GM23338 (cell line): ENCODE data around the gene AEBP2. TPM values are rescaled to one million over a fixed set of nuclear protein-coding genes. Genes with fewer than 3 reads are reported as not detected.

Experiments
- ATAC-seq: fragments of 200-7000 bp; cut with Tn5 transposase; 3 replicates; pipeline ENCODE4 v1.9.1; 2020
- DNase-seq: peaks from one replicate; pipeline ENCODE4 v3.0.0-alpha.2; 2015; ENCODE audit warnings: low spot score
- H2AFZ ChIP-seq: fragments of 200-600 bp; sonication (generic); 2 replicates; pipeline ENCODE4 v1.8.0; 2016; ENCODE audit warnings: antibody characterized with exemption, mild to moderate bottlenecking, moderate library complexity
- H3F3A ChIP-seq: fragments of 200-600 bp; sonication (generic); replicated peaks from 2 replicates; pipeline ENCODE4 v1.8.0; 2017; ENCODE audit warnings: antibody characterized with exemption, mixed run types, low read depth
- H3K27ac ChIP-seq: fragments of 200-600 bp; sonication (generic); 2 replicates; pipeline ENCODE4 v1.6.1; 2016; ENCODE audit warnings: low read depth
- H3K27me3 ChIP-seq: fragments of 200-600 bp; sonication (generic); 2 replicates; pipeline ENCODE4 v1.8.0; 2016; ENCODE audit warnings: mild to moderate bottlenecking, mixed run types, moderate library complexity; ENCODE audit not compliant: insufficient read depth
- H3K36me3 ChIP-seq: fragments of 200-600 bp; sonication (generic); 2 replicates; pipeline ENCODE4 v1.8.0; 2016; ENCODE audit warnings: mild to moderate bottlenecking; ENCODE audit not compliant: insufficient read depth
- H3K4me1 ChIP-seq: fragments of 200-600 bp; sonication (generic); 2 replicates; pipeline ENCODE4 v1.8.0; 2016; ENCODE audit warnings: mild to moderate bottlenecking, moderate library complexity; ENCODE audit not compliant: insufficient read depth
- H3K4me2 ChIP-seq: fragments of 200-600 bp; sonication (generic); 2 replicates; pipeline ENCODE4 v1.7.1; 2017; ENCODE audit warnings: mixed run types
- H3K4me3 ChIP-seq: fragments of 200-600 bp; sonication (generic); 2 replicates; pipeline ENCODE4 v1.6.1; 2016; ENCODE audit warnings: mixed run types
- H3K79me2 ChIP-seq: fragments of 200-600 bp; sonication (generic); replicated peaks from 2 replicates; pipeline ENCODE4 v1.8.0; 2017; ENCODE audit warnings: mild to moderate bottlenecking; ENCODE audit not compliant: insufficient read depth
- H3K9me2 ChIP-seq: fragments of 200-600 bp; sonication (generic); 2 replicates; pipeline ENCODE4 v1.8.0; 2017; ENCODE audit not compliant: insufficient read depth
- H4K20me1 ChIP-seq: fragments of 200-600 bp; sonication (generic); replicated peaks from 2 replicates; pipeline ENCODE4 v1.8.0; 2017; ENCODE audit warnings: mild to moderate bottlenecking; ENCODE audit not compliant: insufficient read depth
- H3K27ac Mint-ChIP-seq: 2 replicates; pipeline ENCODE4 v1.8.0; 2020; ENCODE audit warnings: inconsistent platforms, mild to moderate bottlenecking, moderate library complexity, mixed read lengths
- H3K27me3 Mint-ChIP-seq: 3 replicates; pipeline ENCODE4 v1.8.0; 2022; ENCODE audit warnings: low read depth, mild to moderate bottlenecking, moderate library complexity, mixed read lengths, inconsistent platforms; ENCODE audit not compliant: insufficient read depth, poor library complexity
- H3K36me3 Mint-ChIP-seq: 3 replicates; pipeline ENCODE4 v1.8.0; 2021; ENCODE audit warnings: low read depth, mild to moderate bottlenecking, inconsistent platforms, moderate library complexity, mixed read lengths
- H3K4me1 Mint-ChIP-seq: 3 replicates; pipeline ENCODE4 v1.8.0; 2020; ENCODE audit warnings: mild to moderate bottlenecking, inconsistent platforms, mixed read lengths
- H3K4me3 Mint-ChIP-seq: 3 replicates; pipeline ENCODE4 v1.8.0; 2021; ENCODE audit warnings: moderate library complexity, mild to moderate bottlenecking, inconsistent platforms, mixed read lengths
- H3K9me3 Mint-ChIP-seq: 3 replicates; pipeline ENCODE4 v1.8.0; 2020; ENCODE audit warnings: moderate library complexity, mild to moderate bottlenecking, inconsistent platforms, mixed read lengths
- CREB1 ChIP-seq: fragments of 250-450 bp; sonication (Bioruptor Pico); IDR thresholded peaks from 2 replicates; pipeline ENCODE4 v1.5.0; 2020; ENCODE audit warnings: low read depth, mild to moderate bottlenecking, moderate library complexity
- CTCF ChIP-seq, 2 experiments: fragments of 200-600 bp in 1 of 2; sonication (generic) in 1 of 2; conservative IDR thresholded peaks; 2 replicates each; pipeline versions ENCODE4 v1.5.1 to v1.6.1; 2016 to 2017; ENCODE audit warnings: antibody characterized with exemption in 2 of 2, low read depth in 2 of 2, mild to moderate bottlenecking in 2 of 2, moderate library complexity in 1 of 2
- EZH2 ChIP-seq: fragments of 200-600 bp; sonication (generic); IDR thresholded peaks from one replicate; pipeline ENCODE4 v1.8.0; 2017; ENCODE audit warnings: antibody characterized with exemption, mild to moderate bottlenecking, low read depth; ENCODE audit not compliant: unreplicated experiment
- EZH2phosphoT487 ChIP-seq: fragments of 200-600 bp; sonication (generic); IDR thresholded peaks from one replicate; pipeline ENCODE4 v1.8.1; 2018; ENCODE audit warnings: antibody characterized with exemption; ENCODE audit not compliant: unreplicated experiment
- JUNB ChIP-seq: IDR thresholded peaks from one replicate; pipeline ENCODE4 v1.6.1; 2016; ENCODE audit warnings: antibody characterized with exemption; ENCODE audit not compliant: unreplicated experiment
- NANOG ChIP-seq: IDR thresholded peaks from 2 replicates; pipeline ENCODE4 v1.6.1; 2016; ENCODE audit warnings: antibody characterized with exemption, borderline replicate concordance
- POLR2AphosphoS5 ChIP-seq: IDR thresholded peaks from 2 replicates; pipeline ENCODE4 v1.6.1; 2016; ENCODE audit warnings: antibody characterized with exemption, low read depth
- STAT1 ChIP-seq: IDR thresholded peaks from one replicate; pipeline ENCODE4 v1.6.1; 2016; ENCODE audit warnings: antibody characterized with exemption; ENCODE audit not compliant: unreplicated experiment
- ZNF114 ChIP-seq: fragments of 250-450 bp; sonication (Bioruptor Pico); IDR thresholded peaks from 2 replicates; pipeline ENCODE4 v1.5.0; 2020; ENCODE audit warnings: mild to moderate bottlenecking, moderate library complexity
- ZNF331 ChIP-seq: fragments of 250-450 bp; sonication (Bioruptor Pico); IDR thresholded peaks from 2 replicates; pipeline ENCODE4 v1.5.0; 2020; ENCODE audit warnings: low read depth, mild to moderate bottlenecking, moderate library complexity
- polyA plus RNA-seq: library from polyadenylated mRNA; unstranded; fragments of >200 nt; fragmentation: Nextera tagmentation; extraction: Ambion mirVana; gene quantifications from 2 replicates; pipeline ENCODE4 v1.2.1, GENCODE V29; 2016
- total RNA-seq: library from RNA; depleted of rRNA; stranded (reverse); fragments of >200 nt; shearing (Covaris generic); gene quantifications from 2 replicates; pipeline ENCODE4 v1.2.3, GENCODE V29; 2014
- TF ChIP-seq, protein P1 (sequence below): IDR thresholded peaks from one replicate; pipeline ENCODE4 v1.6.1; 2018; ENCODE audit warnings: antibody characterized with exemption; ENCODE audit not compliant: unreplicated experiment
- TF ChIP-seq, protein P2 (sequence below): fragments of 250-450 bp; sonication (Bioruptor Pico); IDR thresholded peaks from 2 replicates; pipeline ENCODE4 v1.5.0; 2020; ENCODE audit warnings: mild to moderate bottlenecking, moderate library complexity
- TF ChIP-seq, protein P3 (sequence below): IDR thresholded peaks from 2 replicates; pipeline ENCODE4 v1.6.1; 2016; ENCODE audit warnings: antibody characterized with exemption

Gene AEBP2
- total and polyA plus RNA-seq, 2 experiments from 2014 or later = 39.3 to 48.1 TPM

DNA sequence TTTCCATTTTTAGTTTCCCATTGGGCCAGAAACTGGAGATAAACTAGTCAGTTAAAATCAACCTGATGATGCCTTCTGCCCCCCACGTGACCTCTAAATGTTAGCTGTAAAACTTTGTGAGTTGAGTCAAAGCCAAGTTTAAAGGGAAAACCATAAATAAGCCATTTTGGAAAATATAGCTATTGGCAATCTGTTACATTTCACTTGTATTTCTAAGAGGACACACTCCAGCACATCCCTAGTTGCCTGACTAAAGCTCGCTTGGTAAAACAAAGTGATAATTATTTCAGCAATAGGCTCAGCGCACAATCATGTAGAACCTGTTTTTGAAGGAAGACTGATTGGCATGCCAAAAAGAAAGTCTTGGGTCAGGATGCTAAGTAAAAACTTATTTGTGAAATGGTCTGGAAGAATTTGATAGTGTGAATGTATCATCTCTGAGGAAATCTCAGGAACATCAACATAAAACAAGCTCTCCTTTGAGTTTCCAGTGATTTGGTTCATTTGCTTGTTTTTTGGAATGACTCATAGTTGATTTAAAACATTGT is 49.2 kb upstream of the AEBP2 start:
- H3K4me3 Mint-ChIP-seq = no peak overlapping the region
- no peaks in the 10 kb centered on the region for H4K20me1 ChIP-seq

More for the DNA sequence above, 49.2 kb upstream of the AEBP2 start:
- Mint-ChIP-seq H3K27ac (no peak overlapping the region), H3K4me1 (no peaks in the 10 kb centered on the region), H3K9me3 (no peaks in the 10 kb centered on the region), H3K27me3 (peaks cover 4% of the 10 kb centered on the region), H3K36me3 (no peaks in the 10 kb centered on the region)
- Histone ChIP-seq H3K4me3 (no peak overlapping the region), H3K9me2 (0 out of 2 replicates have a peak, but pooled peaks cover 2% of the 10 kb centered on the region), H3K27ac (no peak overlapping the region), H3K36me3 (no peaks in the 10 kb centered on the region), H3K4me1 (no peaks in the 10 kb centered on the region; the same call in 1 of the 2 replicates), H3K4me2 (no peak overlapping the region), H3K27me3 (no peaks in the 10 kb centered on the region), H3F3A (0 out of 2 replicates have a peak, but pooled peaks cover 2% of the 10 kb centered on the region), H2AFZ (no peak overlapping the region), H3K79me2 (no peaks in the 10 kb centered on the region)
- TF ChIP-seq EZH2 (no peak), ZNF114 (CRISPR knock-in tag) (no peak), POLR2AphosphoS5 (no peak), CREB1 (CRISPR knock-in tag) (no peak), JUNB (no peak), EZH2phosphoT487 (no peak), NANOG (no peak), ZNF331 (CRISPR knock-in tag) (no peak), STAT1 (no peak), CTCF (conservative IDR thresholded peaks at IDR 0.05; ENCODE audit: low read depth in 2 of 2) (no peak)
- TF ChIP-seq, protein P1, sequence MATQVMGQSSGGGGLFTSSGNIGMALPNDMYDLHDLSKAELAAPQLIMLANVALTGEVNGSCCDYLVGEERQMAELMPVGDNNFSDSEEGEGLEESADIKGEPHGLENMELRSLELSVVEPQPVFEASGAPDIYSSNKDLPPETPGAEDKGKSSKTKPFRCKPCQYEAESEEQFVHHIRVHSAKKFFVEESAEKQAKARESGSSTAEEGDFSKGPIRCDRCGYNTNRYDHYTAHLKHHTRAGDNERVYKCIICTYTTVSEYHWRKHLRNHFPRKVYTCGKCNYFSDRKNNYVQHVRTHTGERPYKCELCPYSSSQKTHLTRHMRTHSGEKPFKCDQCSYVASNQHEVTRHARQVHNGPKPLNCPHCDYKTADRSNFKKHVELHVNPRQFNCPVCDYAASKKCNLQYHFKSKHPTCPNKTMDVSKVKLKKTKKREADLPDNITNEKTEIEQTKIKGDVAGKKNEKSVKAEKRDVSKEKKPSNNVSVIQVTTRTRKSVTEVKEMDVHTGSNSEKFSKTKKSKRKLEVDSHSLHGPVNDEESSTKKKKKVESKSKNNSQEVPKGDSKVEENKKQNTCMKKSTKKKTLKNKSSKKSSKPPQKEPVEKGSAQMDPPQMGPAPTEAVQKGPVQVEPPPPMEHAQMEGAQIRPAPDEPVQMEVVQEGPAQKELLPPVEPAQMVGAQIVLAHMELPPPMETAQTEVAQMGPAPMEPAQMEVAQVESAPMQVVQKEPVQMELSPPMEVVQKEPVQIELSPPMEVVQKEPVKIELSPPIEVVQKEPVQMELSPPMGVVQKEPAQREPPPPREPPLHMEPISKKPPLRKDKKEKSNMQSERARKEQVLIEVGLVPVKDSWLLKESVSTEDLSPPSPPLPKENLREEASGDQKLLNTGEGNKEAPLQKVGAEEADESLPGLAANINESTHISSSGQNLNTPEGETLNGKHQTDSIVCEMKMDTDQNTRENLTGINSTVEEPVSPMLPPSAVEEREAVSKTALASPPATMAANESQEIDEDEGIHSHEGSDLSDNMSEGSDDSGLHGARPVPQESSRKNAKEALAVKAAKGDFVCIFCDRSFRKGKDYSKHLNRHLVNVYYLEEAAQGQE = no peak
- TF ChIP-seq, protein P2, sequence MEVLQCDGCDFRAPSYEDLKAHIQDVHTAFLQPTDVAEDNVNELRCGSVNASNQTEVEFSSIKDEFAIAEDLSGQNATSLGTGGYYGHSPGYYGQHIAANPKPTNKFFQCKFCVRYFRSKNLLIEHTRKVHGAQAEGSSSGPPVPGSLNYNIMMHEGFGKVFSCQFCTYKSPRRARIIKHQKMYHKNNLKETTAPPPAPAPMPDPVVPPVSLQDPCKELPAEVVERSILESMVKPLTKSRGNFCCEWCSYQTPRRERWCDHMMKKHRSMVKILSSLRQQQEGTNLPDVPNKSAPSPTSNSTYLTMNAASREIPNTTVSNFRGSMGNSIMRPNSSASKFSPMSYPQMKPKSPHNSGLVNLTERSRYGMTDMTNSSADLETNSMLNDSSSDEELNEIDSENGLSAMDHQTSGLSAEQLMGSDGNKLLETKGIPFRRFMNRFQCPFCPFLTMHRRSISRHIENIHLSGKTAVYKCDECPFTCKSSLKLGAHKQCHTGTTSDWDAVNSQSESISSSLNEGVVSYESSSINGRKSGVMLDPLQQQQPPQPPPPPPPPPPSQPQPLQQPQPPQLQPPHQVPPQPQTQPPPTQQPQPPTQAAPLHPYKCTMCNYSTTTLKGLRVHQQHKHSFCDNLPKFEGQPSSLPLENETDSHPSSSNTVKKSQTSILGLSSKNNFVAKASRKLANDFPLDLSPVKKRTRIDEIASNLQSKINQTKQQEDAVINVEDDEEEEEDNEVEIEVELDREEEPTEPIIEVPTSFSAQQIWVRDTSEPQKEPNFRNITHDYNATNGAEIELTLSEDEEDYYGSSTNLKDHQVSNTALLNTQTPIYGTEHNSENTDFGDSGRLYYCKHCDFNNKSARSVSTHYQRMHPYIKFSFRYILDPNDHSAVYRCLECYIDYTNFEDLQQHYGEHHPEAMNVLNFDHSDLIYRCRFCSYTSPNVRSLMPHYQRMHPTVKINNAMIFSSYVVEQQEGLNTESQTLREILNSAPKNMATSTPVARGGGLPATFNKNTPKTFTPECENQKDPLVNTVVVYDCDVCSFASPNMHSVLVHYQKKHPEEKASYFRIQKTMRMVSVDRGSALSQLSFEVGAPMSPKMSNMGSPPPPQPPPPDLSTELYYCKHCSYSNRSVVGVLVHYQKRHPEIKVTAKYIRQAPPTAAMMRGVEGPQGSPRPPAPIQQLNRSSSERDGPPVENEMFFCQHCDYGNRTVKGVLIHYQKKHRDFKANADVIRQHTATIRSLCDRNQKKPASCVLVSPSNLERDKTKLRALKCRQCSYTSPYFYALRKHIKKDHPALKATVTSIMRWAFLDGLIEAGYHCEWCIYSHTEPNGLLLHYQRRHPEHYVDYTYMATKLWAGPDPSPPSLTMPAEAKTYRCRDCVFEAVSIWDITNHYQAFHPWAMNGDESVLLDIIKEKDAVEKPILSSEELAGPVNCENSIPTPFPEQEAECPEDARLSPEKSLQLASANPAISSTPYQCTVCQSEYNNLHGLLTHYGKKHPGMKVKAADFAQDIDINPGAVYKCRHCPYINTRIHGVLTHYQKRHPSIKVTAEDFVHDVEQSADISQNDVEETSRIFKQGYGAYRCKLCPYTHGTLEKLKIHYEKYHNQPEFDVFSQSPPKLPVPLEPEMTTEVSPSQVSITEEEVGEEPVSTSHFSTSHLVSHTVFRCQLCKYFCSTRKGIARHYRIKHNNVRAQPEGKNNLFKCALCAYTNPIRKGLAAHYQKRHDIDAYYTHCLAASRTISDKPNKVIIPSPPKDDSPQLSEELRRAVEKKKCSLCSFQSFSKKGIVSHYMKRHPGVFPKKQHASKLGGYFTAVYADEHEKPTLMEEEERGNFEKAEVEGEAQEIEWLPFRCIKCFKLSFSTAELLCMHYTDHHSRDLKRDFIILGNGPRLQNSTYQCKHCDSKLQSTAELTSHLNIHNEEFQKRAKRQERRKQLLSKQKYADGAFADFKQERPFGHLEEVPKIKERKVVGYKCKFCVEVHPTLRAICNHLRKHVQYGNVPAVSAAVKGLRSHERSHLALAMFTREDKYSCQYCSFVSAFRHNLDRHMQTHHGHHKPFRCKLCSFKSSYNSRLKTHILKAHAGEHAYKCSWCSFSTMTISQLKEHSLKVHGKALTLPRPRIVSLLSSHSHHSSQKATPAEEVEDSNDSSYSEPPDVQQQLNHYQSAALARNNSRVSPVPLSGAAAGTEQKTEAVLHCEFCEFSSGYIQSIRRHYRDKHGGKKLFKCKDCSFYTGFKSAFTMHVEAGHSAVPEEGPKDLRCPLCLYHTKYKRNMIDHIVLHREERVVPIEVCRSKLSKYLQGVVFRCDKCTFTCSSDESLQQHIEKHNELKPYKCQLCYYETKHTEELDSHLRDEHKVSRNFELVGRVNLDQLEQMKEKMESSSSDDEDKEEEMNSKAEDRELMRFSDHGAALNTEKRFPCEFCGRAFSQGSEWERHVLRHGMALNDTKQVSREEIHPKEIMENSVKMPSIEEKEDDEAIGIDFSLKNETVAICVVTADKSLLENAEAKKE (CRISPR knock-in tag) = no peak
- TF ChIP-seq, protein P3, sequence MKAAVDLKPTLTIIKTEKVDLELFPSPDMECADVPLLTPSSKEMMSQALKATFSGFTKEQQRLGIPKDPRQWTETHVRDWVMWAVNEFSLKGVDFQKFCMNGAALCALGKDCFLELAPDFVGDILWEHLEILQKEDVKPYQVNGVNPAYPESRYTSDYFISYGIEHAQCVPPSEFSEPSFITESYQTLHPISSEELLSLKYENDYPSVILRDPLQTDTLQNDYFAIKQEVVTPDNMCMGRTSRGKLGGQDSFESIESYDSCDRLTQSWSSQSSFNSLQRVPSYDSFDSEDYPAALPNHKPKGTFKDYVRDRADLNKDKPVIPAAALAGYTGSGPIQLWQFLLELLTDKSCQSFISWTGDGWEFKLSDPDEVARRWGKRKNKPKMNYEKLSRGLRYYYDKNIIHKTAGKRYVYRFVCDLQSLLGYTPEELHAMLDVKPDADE = no peak
- no peak for ATAC-seq
- no peak for DNase-seq
